ENCODE results near the gene CYP39A1. TPM values are rescaled to one million over a fixed set of nuclear protein-coding genes. Genes with fewer than 3 reads are reported as not detected.

Gene CYP39A1
- total and polyA plus RNA-seq, 8 donors = 1.8 to 11.6 (median 7.8) TPM; not detected in 1

DNA sequence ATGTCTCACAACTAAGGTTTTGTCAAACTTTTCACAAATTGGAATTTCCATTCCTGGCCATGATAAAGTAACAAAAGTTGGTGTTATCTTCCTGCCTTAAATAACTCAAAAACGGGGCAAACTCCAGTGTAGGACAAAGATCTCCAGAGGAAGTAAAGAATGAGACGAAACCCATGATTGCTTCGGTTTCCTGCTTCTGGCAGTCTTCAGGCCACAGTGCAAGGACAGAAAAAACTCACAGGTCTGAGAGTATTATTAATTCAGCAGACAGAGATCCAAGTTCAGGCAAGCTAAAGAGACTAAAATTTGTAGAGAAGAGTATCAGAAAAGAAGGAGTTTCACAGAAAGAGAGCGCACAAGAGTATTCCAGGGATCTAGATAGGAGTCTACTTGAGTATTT lies 96.6 kb downstream of the CYP39A1 start:
- Histone ChIP-seq H3K27ac (no peak overlapping the region), H3K36me3 (no peaks in the 10 kb centered on the region), H3K27me3 (no peaks in the 10 kb centered on the region), H3K4me1 (no peaks in the 10 kb centered on the region), H3K9me3 (no peaks in the 10 kb centered on the region), H3K4me3 (no peak overlapping the region)
- TF ChIP-seq POLR2A (IDR thresholded peaks at IDR 0.05) = no peak
- intact Hi-C loops (cut with DNase I; ENCODE audit: low total_unique reads) = no loop called here
- DNase-seq = no peak
- 70 to 74% (median 70%) methylated on average over 4 of the region's 4 CpGs for WGBS, 5 donors

DNA sequence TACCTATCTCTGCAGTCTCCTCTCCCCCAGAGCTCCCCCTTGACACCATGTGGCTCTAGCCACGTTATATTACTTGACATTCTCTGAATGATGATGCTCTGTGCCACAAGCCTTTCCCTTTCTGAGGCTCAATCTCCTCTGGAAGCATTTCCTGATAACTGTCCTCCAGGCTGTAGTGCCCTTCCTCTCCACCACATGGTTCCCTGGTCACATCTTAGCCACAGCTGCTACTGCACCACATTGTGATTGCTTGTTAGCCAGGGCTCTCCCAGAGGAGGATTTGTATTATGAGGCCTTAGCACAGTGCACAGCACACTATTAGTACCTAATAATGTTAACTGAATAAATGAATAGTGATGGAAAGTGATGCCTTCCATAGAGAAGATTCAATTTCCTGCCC lies 97.5 kb downstream of the CYP39A1 start:
- H3K27me3 ChIP-seq = no peaks in the 10 kb centered on the region
- H3K4me3 ChIP-seq = no peak overlapping the region
- H3K27ac ChIP-seq = no peak overlapping the region
- TF ChIP-seq, protein P1, sequence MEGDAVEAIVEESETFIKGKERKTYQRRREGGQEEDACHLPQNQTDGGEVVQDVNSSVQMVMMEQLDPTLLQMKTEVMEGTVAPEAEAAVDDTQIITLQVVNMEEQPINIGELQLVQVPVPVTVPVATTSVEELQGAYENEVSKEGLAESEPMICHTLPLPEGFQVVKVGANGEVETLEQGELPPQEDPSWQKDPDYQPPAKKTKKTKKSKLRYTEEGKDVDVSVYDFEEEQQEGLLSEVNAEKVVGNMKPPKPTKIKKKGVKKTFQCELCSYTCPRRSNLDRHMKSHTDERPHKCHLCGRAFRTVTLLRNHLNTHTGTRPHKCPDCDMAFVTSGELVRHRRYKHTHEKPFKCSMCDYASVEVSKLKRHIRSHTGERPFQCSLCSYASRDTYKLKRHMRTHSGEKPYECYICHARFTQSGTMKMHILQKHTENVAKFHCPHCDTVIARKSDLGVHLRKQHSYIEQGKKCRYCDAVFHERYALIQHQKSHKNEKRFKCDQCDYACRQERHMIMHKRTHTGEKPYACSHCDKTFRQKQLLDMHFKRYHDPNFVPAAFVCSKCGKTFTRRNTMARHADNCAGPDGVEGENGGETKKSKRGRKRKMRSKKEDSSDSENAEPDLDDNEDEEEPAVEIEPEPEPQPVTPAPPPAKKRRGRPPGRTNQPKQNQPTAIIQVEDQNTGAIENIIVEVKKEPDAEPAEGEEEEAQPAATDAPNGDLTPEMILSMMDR (IDR thresholded peaks at IDR 0.05) = no peak
- TF ChIP-seq POLR2A (IDR thresholded peaks at IDR 0.05) (no peak), POLR2AphosphoS5 (IDR thresholded peaks at IDR 0.05) (no peak), EP300 (IDR thresholded peaks at IDR 0.05) (no peak)
- WGBS, 5 donors = 51 to 76% (median 71%) methylated on average over 1 of the region's 1 CpG
- H3K9me3 ChIP-seq = no peaks in the 10 kb centered on the region
- no peaks in the 10 kb centered on the region for H3K36me3 ChIP-seq
- no peaks in the 10 kb centered on the region for H3K4me1 ChIP-seq
- intact Hi-C loops (cut with DNase I; ENCODE audit: low total_unique reads) = no loop called here
- no peak for DNase-seq

DNA sequence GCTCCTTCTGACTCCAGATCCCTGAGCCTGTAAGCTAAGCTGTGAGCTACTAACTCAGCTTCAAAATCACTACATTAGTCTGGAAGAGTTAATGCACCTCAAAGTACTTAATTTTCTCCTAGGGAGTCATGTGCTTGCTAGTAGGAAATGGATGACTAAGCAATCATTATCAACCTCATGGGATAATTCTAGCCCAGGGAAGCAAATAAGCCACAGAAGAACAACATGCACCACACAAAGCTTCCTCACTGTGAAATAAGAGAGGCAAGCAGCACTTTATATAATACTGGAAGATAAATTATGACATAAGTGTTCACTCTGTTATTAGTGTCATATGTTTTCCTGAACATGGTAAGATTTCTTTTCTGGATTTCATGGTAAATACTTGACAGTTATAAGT lies 103.5 kb downstream of the CYP39A1 start:
- Histone ChIP-seq H3K4me1 (peaks cover 0 to 5% (median 0%) of the 10 kb centered on the region in 4 donors), H3K4me3 (no peak overlapping the region), H3K9me3 (peaks cover 0 to 7% (median 3%) of the 10 kb centered on the region in 4 donors), H3K27me3 (no peaks in the 10 kb centered on the region), H3K36me3 (no peaks in the 10 kb centered on the region), H3K27ac (no peak overlapping the region)
- intact Hi-C loops (cut with DNase I; ENCODE audit: low total_unique reads) = no loop called here
- TF ChIP-seq, protein P1 (IDR thresholded peaks at IDR 0.05) = no peak
- TF ChIP-seq POLR2AphosphoS5 (IDR thresholded peaks at IDR 0.05) (no peak), EP300 (IDR thresholded peaks at IDR 0.05) (no peak), POLR2A (IDR thresholded peaks at IDR 0.05) (no peak)
- DNase-seq = peak in 1 of 2 donors; percentile 12

DNA sequence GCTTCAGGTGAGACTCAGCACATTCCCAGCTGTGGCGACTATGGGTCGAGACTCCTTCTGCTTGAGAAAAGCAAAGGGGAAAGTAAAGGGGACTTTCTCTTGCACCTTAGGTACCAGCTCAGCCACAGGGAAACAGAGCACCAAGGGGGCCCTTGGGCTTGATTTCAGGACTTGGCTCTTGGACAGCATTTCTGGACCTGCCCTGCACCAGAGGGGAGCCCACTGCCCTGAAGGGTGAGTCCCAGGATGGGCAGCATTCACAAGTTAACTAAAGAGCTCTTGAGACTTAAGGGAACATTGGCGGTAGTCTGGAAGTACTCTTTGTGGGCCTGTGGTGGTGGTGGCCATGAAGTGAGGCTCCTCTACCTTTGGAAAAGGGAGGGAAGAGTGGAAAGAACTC lies 111.1 kb downstream of the CYP39A1 start:
- WGBS, 5 donors = 85 to 95% (median 91%) methylated on average over 3 of the region's 3 CpGs
- Histone ChIP-seq H3K4me3 (no peak overlapping the region), H3K9me3 (peaks cover 0 to 10% (median 3%) of the 10 kb centered on the region in 4 donors), H3K27ac (no peak overlapping the region), H3K4me1 (no peaks in the 10 kb centered on the region), H3K27me3 (no peaks in the 10 kb centered on the region), H3K36me3 (no peaks in the 10 kb centered on the region)
- intact Hi-C loops (cut with DNase I; ENCODE audit: low total_unique reads) = no loop called here
- TF ChIP-seq EP300 (IDR thresholded peaks at IDR 0.05) (no peak), POLR2AphosphoS5 (IDR thresholded peaks at IDR 0.05) (no peak), POLR2A (IDR thresholded peaks at IDR 0.05) (no peak)
- TF ChIP-seq, protein P1 (IDR thresholded peaks at IDR 0.05) = no peak
- no peak for DNase-seq

DNA sequence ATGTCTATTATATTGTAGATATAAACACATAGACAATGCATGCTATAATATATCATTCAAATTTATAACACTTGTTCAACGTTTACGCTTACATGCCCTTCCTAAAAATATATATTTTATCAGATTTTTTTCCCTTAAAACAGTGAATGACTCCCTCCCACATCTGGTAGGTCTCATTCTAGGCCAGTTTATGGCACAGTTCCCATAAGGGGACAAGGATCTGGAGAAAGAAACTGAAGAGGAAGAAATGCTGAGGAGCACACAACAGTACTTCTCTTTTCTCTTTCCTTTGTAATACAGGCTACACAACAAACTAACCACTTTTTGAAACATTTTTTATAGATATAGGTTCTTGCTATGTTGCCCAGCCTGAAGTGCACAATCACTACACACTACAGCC lies 112.8 kb downstream of the CYP39A1 start:
- TF ChIP-seq, protein P1 (IDR thresholded peaks at IDR 0.05) = no peak
- TF ChIP-seq EP300 (IDR thresholded peaks at IDR 0.05) = no peak
- no peak for TF ChIP-seq POLR2AphosphoS5 (IDR thresholded peaks at IDR 0.05)
- TF ChIP-seq POLR2A (IDR thresholded peaks at IDR 0.05) = no peak
- 76 to 89% (median 83%) methylated on average over 2 of the region's 2 CpGs for WGBS, 5 donors
- intact Hi-C loops (cut with DNase I; ENCODE audit: low total_unique reads) = no loop called here
- Histone ChIP-seq H3K4me1 (no peaks in the 10 kb centered on the region), H3K27me3 (no peaks in the 10 kb centered on the region), H3K36me3 (no peaks in the 10 kb centered on the region), H3K27ac (no peak overlapping the region), H3K9me3 (peaks cover 0 to 10% (median 2%) of the 10 kb centered on the region in 4 donors), H3K4me3 (no peak overlapping the region)
- DNase-seq = peak in 1 of 2 donors; percentile 23

Data from stomach (tissue), 9 donors.